Lower leg skin (tissue), 4 donors: ENCODE data around the gene IL1RN. TPM values are rescaled to one million over a fixed set of nuclear protein-coding genes. Genes with fewer than 3 reads are reported as not detected.
"Not testable (repeated sequence)": the region's sequence is repeated elsewhere in the genome, so short reads cannot be mapped to it uniquely, and the experiment has no call there.

Experiments used
- DNase-seq, 2 donors: peaks; one replicate each; pipeline ENCODE4 v3.0.0-alpha.2; 2019; ENCODE audit warnings: low spot score in 2 of 2
- H3K4me3 ChIP-seq: fragments of 200-600 bp; sonication (generic); 2 replicates; pipeline ENCODE4 v1.5.1; 2017; ENCODE audit warnings: mild to moderate bottlenecking, low read depth; ENCODE audit not compliant: poor library complexity, severe bottlenecking
- CTCF ChIP-seq, 3 donors: fragments of 450-650 bp; IDR thresholded peaks; one replicate each; pipeline ENCODE4 v1.5.1; 2016; ENCODE audit warnings: antibody characterized with exemption in 3 of 3, mild to moderate bottlenecking in 3 of 3, moderate library complexity in 2 of 3
- POLR2A ChIP-seq, 2 donors: fragments of 450-650 bp; IDR thresholded peaks; one replicate each; pipeline ENCODE4 v1.6.1; 2016 to 2017; ENCODE audit warnings: antibody characterized with exemption in 2 of 2, mild to moderate bottlenecking in 1 of 2, moderate library complexity in 1 of 2
- WGBS, 2 donors: methylation state at CpG; one replicate each; pipeline ENCODE4 v1.1.5; 2018; 5-methylcytosine and 5-hydroxymethylcytosine counted together
- intact Hi-C: fragments of 100-400 bp; cut with DNase I; formaldehyde crosslinking; loops from one replicate; pipeline ENCODE4 v1.15.0; 2023; ENCODE audit warnings: low total_unique reads
- total RNA-seq, 4 donors: library from RNA; depleted of rRNA; stranded (reverse); fragments of >200 nt; gene quantifications; one replicate each; pipeline ENCODE4 v1.1.0, GENCODE V29; 2016

The IL1RN gene
- total RNA-seq, 4 donors from 2014 or later, result 120 to 178 (median 132) TPM

DNA sequence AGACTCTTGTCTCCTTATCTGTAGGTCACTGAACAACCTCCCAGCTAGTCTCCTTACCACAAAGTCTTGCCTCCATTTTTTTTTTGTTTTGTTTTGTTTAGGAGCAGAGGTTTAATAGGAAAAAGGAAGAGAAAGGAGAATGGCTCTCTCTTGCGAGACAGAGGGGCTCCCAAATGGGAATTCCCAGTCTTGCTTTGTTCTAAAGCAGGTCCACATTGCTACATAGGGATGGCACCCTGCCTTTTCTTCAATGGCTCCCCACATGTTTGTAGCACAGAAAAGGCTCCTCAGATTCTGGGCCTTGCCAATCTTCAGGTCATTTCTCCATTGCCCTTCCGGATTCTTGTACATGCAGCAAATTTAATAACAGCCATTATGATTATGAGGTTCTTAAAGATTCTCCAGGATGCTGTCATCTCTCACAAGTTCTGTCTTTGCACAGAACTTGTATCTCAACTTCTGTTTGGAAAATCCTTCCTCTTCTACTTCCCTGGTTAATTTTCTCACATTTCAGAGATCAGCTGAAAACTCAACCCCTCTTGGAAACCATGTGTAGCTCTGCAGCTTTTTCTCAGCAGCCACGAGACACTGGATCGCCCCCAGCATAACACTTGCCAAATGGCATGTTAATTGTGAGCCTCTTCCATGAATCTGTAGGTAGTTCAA, 36.0 kb upstream of the IL1RN start:
- no peak for TF ChIP-seq POLR2A (IDR thresholded peaks at IDR 0.05)
- 56 to 61% methylated on average over 4 of the region's 4 CpGs for WGBS, 2 donors
- DNase-seq, result no peak
- intact Hi-C loops, result no loop called here
- H3K4me3 ChIP-seq, result no peak overlapping the region

DNA sequence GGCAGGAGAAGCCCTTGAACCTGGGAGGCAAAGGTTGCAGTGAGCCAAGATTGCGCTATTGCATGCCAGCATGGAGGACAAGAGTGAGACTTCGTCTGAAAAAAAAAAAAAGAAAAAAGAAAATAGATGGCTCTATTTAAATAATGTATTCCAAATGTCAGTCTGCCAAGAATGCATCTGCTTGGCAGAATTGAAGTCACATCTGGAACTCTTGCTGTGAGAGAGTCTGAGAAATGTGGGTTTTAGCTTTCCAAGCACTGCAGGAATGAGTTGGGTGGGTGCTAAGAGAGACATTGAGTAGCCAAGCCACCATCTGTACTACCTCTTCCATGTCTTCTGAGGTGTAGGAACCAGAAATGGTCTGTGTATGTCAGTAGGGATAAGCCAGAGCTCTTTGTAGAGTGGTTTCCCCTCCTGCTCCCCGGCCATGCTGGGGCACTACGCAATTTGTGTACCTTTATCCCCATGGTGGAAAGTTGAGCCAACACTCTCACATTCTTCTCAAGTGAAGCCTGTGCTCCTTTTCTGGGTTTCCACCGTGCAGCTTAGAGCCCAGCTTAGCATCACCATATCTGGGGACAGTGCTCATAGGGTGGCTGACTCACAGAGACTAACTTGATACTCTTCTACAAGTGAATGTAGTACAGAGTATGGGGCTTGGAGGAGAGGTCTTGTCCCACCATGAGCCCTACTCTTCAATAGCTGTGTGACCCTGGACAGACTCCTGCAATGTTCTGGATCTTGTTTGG, 34.4 kb upstream of the IL1RN start:
- no peak overlapping the region for H3K4me3 ChIP-seq
- WGBS, 2 donors, result 59 to 60% methylated on average over 5 of the region's 5 CpGs
- TF ChIP-seq POLR2A (IDR thresholded peaks at IDR 0.05) (no peak), CTCF (IDR thresholded peaks at IDR 0.05) (no peak)
- no peak for DNase-seq
- intact Hi-C loops, result no loop called here

GRCh38 chr2:113093613-113093977, 33.8 kb upstream of the IL1RN start:
- intact Hi-C loops, result no loop called here
- TF ChIP-seq POLR2A (IDR thresholded peaks at IDR 0.05), result no peak
- no peak for TF ChIP-seq CTCF (IDR thresholded peaks at IDR 0.05)
- no peak overlapping the region for H3K4me3 ChIP-seq
- no peak for DNase-seq
- WGBS, 2 donors, result 46 to 55% methylated on average over 2 of the region's 2 CpGs

GRCh38 chr2:113096306-113096705, 31.1 kb upstream of the IL1RN start:
- WGBS, 2 donors, result 88 to 94% methylated on average over 14 of the region's 14 CpGs
- DNase-seq, intact Hi-C loops, H3K4me3 ChIP-seq: not testable (repeated sequence)

DNA sequence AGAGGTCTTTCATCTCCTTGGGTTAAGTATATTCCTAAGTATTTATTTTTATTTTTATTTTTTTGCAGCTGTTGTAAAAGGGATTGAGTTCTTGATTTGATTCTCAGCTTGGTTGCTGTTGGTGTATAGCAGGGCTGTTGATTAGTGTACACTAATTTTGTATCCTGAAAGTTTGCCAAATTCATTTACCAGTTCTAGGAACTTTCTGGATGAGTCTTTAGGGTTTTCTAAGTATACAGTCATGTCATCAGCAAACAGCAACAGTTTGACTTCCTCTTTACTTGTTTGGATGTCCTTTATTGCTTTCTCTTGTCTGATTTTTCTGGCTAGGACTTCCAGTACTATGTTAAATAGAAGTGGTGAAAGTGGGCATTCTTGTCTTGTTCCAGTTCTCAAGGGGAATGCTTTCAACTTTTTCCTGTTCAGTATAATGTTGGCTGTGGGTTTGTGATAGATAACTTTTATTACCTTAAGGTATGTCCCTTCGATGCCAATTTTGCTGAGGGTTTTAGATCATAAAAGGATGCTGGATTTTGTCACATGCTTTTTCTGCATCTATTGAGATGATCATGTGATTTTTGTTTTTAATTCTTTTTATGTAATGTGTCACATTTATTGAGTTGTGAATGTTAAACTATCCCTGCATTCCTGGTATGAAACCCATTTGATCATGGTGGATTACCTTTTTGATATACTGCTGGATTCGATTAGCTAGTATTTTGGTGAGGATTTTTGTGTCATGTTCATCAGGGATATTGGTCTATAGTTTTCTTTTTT, 30.4 kb upstream of the IL1RN start:
- intact Hi-C loops, DNase-seq, H3K4me3 ChIP-seq: not testable (repeated sequence)
- WGBS, 2 donors, result 48 to 90% methylated on average over 2 of the region's 2 CpGs

DNA sequence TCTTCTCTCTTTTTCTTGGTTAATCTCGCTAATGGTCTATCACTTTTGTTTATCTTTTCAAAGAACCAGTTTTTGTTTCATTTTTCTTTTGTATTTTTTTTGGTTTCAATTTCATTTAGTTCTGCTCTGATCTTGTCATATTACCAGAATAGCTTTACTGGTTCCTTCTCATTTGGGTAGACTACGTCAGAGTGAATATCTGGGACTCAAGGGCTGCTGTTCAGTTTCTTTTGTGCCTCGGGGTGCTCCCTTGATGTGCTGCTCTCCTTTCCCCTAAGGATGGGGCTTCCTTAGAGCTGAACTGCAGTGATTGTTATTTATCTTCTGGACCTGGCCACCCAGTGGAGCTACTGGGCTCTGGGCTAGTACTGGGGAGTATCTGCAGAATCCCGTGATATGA, 29.4 kb upstream of the IL1RN start:
- intact Hi-C loops, result no loop called here
- H3K4me3 ChIP-seq, result no peak overlapping the region
- DNase-seq, result no peak
- WGBS, 2 donors, result 92 to 93% methylated on average over 4 of the region's 4 CpGs
- TF ChIP-seq POLR2A (IDR thresholded peaks at IDR 0.05) (no peak), CTCF (IDR thresholded peaks at IDR 0.05) (no peak)

DNA sequence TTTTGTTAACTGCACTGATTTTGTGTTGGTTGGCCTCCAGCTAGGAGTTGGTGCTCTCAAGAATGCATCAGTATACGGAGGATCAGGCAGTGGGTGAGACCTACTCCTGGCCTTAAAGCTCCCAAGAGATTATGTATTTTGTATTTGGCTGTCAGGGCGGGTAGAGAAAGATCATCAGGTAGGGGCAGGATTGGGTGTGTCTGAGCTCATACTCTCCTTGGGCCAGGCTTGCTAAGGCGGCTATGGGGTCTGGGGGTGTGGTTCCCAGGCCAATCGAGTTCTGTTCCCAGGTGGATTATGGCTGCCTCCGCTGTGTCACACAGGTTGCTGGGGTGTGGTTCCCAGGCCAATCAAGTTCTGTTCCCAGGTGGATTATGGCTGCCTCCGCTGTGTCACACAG, 28.9 kb upstream of the IL1RN start:
- WGBS, 2 donors, result 88 to 92% methylated on average over 5 to 6 of the region's 6 CpGs
- intact Hi-C loops, result no loop called here
- no peak for DNase-seq
- no peak for TF ChIP-seq CTCF (IDR thresholded peaks at IDR 0.05)
- TF ChIP-seq POLR2A (IDR thresholded peaks at IDR 0.05), result no peak
- no peak overlapping the region for H3K4me3 ChIP-seq
